HEK293 (cell line): ENCODE data around the gene ADK.

Experiments
- OSR2 ChIP-seq: fragments of 450-650 bp; formaldehyde crosslinking; IDR thresholded peaks from 2 replicates; pipeline ENCODE4 v1.5.1; 2016; ENCODE audit warnings: missing biosample characterization, missing genetic modification characterization
- PRDM10 ChIP-seq: fragments of 450-650 bp; formaldehyde crosslinking; IDR thresholded peaks from 2 replicates; pipeline ENCODE4 v1.5.1; 2016; ENCODE audit warnings: missing biosample characterization, missing genetic modification characterization
- ZBTB11 ChIP-seq: fragments of 450-650 bp; formaldehyde crosslinking; conservative IDR thresholded peaks from 2 replicates; pipeline ENCODE4 v1.5.1; 2016; ENCODE audit warnings: low read depth, missing biosample characterization, missing genetic modification characterization
- ZBTB7A ChIP-seq: fragments of 450-650 bp; formaldehyde crosslinking; IDR thresholded peaks from 2 replicates; pipeline ENCODE4 v1.5.1; 2016; ENCODE audit warnings: low read depth, missing biosample characterization, missing genetic modification characterization
- ZNF416 ChIP-seq: fragments of 450-650 bp; formaldehyde crosslinking; IDR thresholded peaks from 2 replicates; pipeline ENCODE4 v1.5.1; 2016; ENCODE audit warnings: missing biosample characterization, missing genetic modification characterization
- ZNF785 ChIP-seq: fragments of 450-650 bp; formaldehyde crosslinking; IDR thresholded peaks from 2 replicates; pipeline ENCODE4 v1.5.1; 2016; ENCODE audit warnings: missing biosample characterization, missing genetic modification characterization
- TF ChIP-seq, protein P1 (sequence below): fragments of 450-650 bp; formaldehyde crosslinking; IDR thresholded peaks from 2 replicates; pipeline ENCODE4 v1.5.1; 2016; ENCODE audit warnings: missing biosample characterization, missing genetic modification characterization
- TF ChIP-seq, protein P2 (sequence below): fragments of 450-650 bp; formaldehyde crosslinking; IDR thresholded peaks from 2 replicates; pipeline ENCODE4 v1.5.1; 2016; ENCODE audit warnings: missing biosample characterization, missing genetic modification characterization

DNA sequence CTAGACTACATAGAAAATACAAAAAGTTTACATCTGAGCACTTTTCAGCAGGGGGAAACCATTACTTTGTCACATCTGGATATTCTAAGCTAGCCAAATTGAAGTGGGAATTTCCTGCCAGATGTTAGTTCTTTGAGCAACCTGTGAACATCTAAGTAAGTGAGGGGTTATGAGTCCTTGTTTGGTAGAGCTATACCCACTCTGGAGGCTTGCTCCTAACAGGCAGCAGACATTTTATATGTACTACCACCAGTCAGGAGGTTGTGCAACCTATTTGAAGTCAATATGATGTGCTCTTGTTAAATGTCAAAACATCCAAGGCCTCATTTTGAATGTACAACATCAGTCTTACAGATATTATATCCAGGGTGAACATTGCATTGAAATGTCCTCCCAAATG is 532.0 kb downstream of the ADK start:
- TF ChIP-seq OSR2: no peak
- TF ChIP-seq ZBTB11 (tag by site-specific recombination): no peak
- no peak for TF ChIP-seq ZNF416 (tag by site-specific recombination)
- no peak for TF ChIP-seq ZNF785 (tag by site-specific recombination)
- TF ChIP-seq, protein P1, sequence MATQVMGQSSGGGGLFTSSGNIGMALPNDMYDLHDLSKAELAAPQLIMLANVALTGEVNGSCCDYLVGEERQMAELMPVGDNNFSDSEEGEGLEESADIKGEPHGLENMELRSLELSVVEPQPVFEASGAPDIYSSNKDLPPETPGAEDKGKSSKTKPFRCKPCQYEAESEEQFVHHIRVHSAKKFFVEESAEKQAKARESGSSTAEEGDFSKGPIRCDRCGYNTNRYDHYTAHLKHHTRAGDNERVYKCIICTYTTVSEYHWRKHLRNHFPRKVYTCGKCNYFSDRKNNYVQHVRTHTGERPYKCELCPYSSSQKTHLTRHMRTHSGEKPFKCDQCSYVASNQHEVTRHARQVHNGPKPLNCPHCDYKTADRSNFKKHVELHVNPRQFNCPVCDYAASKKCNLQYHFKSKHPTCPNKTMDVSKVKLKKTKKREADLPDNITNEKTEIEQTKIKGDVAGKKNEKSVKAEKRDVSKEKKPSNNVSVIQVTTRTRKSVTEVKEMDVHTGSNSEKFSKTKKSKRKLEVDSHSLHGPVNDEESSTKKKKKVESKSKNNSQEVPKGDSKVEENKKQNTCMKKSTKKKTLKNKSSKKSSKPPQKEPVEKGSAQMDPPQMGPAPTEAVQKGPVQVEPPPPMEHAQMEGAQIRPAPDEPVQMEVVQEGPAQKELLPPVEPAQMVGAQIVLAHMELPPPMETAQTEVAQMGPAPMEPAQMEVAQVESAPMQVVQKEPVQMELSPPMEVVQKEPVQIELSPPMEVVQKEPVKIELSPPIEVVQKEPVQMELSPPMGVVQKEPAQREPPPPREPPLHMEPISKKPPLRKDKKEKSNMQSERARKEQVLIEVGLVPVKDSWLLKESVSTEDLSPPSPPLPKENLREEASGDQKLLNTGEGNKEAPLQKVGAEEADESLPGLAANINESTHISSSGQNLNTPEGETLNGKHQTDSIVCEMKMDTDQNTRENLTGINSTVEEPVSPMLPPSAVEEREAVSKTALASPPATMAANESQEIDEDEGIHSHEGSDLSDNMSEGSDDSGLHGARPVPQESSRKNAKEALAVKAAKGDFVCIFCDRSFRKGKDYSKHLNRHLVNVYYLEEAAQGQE: no peak
- TF ChIP-seq, protein P2, sequence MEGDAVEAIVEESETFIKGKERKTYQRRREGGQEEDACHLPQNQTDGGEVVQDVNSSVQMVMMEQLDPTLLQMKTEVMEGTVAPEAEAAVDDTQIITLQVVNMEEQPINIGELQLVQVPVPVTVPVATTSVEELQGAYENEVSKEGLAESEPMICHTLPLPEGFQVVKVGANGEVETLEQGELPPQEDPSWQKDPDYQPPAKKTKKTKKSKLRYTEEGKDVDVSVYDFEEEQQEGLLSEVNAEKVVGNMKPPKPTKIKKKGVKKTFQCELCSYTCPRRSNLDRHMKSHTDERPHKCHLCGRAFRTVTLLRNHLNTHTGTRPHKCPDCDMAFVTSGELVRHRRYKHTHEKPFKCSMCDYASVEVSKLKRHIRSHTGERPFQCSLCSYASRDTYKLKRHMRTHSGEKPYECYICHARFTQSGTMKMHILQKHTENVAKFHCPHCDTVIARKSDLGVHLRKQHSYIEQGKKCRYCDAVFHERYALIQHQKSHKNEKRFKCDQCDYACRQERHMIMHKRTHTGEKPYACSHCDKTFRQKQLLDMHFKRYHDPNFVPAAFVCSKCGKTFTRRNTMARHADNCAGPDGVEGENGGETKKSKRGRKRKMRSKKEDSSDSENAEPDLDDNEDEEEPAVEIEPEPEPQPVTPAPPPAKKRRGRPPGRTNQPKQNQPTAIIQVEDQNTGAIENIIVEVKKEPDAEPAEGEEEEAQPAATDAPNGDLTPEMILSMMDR (tag by site-specific recombination): no peak
- TF ChIP-seq PRDM10 (tag by site-specific recombination): no peak
- TF ChIP-seq ZBTB7A (tag by site-specific recombination): no peak
